ENCODE results near the gene ZNF407.

ZNF407 gene

GRCh38 chr18:74731097-74731496, 133.4 kb downstream of the ZNF407 start:
- no peak for DNase-seq

- DNase-seq: no peak
Measured at GRCh38 chr18:74732380-74732779, 134.7 kb downstream of the ZNF407 start.

GRCh38 chr18:74733598-74733997, 135.9 kb downstream of the ZNF407 start:
- DNase-seq: no peak

GRCh38 chr18:74734013-74734444, 136.4 kb downstream of the ZNF407 start:
- DNase-seq: no peak

GRCh38 chr18:74739926-74740325, 142.3 kb downstream of the ZNF407 start:
- no peak for DNase-seq

- DNase-seq: no peak
Measured at GRCh38 chr18:74742573-74743243, 145.0 kb downstream of the ZNF407 start.

- DNase-seq: no peak
Measured at GRCh38 chr18:74745633-74746403, 148.1 kb downstream of the ZNF407 start.

- DNase-seq: no peak
Measured at GRCh38 chr18:74748809-74749208, 151.1 kb downstream of the ZNF407 start.

- no peak for DNase-seq
Measured at GRCh38 chr18:74758995-74759394, 161.3 kb downstream of the ZNF407 start.

GRCh38 chr18:74760026-74760425, 162.4 kb downstream of the ZNF407 start:
- no peak for DNase-seq

GRCh38 chr18:74760436-74760835, 162.8 kb downstream of the ZNF407 start:
- DNase-seq: no peak

- no peak for DNase-seq
Measured at GRCh38 chr18:74766251-74766650, 168.6 kb downstream of the ZNF407 start.

GRCh38 chr18:74768096-74768495, 170.4 kb downstream of the ZNF407 start:
- no peak for DNase-seq

- DNase-seq: no peak
Measured at GRCh38 chr18:74773171-74773624, 175.5 kb downstream of the ZNF407 start.

- no peak for DNase-seq
Measured at GRCh38 chr18:74774486-74774885, 176.8 kb downstream of the ZNF407 start.

- no peak for DNase-seq
Measured at GRCh38 chr18:74775239-74775638, 177.6 kb downstream of the ZNF407 start.

GRCh38 chr18:74778191-74778847, 180.6 kb downstream of the ZNF407 start:
- no peak for DNase-seq

GRCh38 chr18:74784752-74785151, 187.1 kb downstream of the ZNF407 start:
- no peak for DNase-seq

GRCh38 chr18:74785632-74786031, 188.0 kb downstream of the ZNF407 start:
- no peak for DNase-seq

GRCh38 chr18:74788657-74789056, 191.0 kb downstream of the ZNF407 start:
- no peak for DNase-seq

GRCh38 chr18:74789078-74789477, 191.4 kb downstream of the ZNF407 start:
- DNase-seq: no peak

GRCh38 chr18:74790451-74790850, 192.8 kb downstream of the ZNF407 start:
- DNase-seq: no peak

GRCh38 chr18:74791501-74792194, 194.0 kb downstream of the ZNF407 start:
- DNase-seq: no peak

All from DMS 273 treated with DMSO at 0.1 percent for 48 hours (cell line).